ENCODE measurements around the gene VNN1.

DNA sequence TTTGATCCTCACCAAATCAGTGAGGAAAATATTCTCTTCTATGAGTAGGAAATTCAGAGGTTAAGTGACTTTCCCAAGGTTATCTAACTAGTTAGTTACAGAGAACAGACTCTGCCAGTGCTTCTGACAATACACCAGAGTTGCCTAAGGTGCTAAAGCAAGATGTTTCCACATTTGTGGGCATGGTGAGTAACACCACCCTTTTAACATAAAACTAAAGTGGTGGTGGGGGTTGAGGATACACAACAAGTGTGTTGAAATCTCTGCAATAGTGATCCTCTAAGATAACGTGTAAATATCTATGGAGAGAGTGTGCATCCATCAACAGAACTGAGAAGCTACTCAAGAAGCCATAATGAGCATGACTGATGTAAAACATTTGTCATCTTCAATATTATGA, 32.2 kb upstream of the VNN1 start:
- TF ChIP-seq CTCF (conservative IDR thresholded peaks at IDR 0.05) = no peak
- no peak for TF ChIP-seq ZFX (IDR thresholded peaks at IDR 0.05)

Measured in C4-2B (cell line).